Measurements from ENCODE around the gene RAB17. TPM values are rescaled to one million over a fixed set of nuclear protein-coding genes. Genes with fewer than 3 reads are reported as not detected.

Gene RAB17
- total RNA-seq, 6 experiments from 2014 or later, result 0.13 to 0.36 (median 0.25) TPM; not detected in 2

DNA sequence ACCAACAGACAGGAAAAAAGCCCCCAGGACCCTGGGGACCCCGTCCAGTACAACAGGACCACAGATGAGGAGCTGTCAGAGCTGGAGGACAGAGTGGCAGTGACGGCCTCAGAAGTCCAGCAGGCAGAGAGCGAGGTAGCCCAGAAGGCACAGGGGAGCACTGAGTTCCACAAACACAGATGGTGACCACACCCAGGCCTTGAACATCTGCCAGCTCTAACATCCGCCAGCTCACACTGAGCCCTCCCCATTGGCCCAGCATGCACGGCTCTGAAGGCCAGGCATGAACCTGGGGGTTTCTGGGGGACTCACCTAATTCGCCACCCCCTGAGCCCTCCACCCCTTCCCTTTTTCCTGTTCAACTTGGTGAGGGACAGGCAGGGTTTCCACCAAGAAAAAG lies 49.7 kb downstream of the RAB17 start:
- TF ChIP-seq, protein P1, sequence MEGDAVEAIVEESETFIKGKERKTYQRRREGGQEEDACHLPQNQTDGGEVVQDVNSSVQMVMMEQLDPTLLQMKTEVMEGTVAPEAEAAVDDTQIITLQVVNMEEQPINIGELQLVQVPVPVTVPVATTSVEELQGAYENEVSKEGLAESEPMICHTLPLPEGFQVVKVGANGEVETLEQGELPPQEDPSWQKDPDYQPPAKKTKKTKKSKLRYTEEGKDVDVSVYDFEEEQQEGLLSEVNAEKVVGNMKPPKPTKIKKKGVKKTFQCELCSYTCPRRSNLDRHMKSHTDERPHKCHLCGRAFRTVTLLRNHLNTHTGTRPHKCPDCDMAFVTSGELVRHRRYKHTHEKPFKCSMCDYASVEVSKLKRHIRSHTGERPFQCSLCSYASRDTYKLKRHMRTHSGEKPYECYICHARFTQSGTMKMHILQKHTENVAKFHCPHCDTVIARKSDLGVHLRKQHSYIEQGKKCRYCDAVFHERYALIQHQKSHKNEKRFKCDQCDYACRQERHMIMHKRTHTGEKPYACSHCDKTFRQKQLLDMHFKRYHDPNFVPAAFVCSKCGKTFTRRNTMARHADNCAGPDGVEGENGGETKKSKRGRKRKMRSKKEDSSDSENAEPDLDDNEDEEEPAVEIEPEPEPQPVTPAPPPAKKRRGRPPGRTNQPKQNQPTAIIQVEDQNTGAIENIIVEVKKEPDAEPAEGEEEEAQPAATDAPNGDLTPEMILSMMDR (IDR thresholded peaks at IDR 0.05), result no peak
- H3K4me1 Mint-ChIP-seq (ENCODE audit: low read depth), result peaks cover 20% of the 10 kb centered on the region
- H3K36me3 Mint-ChIP-seq (ENCODE audit: low read depth), result peaks cover 16% of the 10 kb centered on the region
- no peak overlapping the region for H3K4me3 Mint-ChIP-seq
- no peaks in the 10 kb centered on the region for H3K9me3 Mint-ChIP-seq
- H3K27me3 Mint-ChIP-seq (ENCODE audit: insufficient read depth), result peaks cover 6% of the 10 kb centered on the region; the same call in 1 of the 2 replicates
- DNase-seq, result peak; percentile 22
- no peak overlapping the region for H3K27ac Mint-ChIP-seq

DNA sequence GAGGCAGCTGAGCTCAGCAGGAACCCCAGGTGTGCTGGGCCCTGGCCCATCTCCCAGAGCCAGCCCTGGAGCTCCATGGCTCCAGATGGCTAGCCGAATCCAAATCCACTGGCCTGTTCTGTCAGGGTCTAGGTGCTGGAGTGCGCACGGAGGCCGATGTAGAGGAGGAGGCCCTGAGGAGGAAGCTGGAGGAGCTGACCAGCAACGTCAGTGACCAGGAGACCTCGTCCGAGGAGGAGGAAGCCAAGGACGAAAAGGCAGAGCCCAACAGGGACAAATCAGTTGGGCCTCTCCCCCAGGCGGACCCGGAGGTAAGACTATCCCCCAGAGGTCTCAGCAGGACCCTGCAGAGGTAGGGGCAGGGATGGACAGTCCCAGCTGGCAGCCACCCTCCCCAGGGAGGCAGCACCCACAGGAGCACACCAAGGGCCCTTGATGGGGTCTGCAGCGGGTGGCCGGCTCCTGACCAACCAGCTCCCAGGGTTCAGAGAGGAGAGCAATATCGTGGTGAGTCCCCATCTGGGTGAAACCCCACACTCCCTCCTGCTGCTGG lies 50.2 kb downstream of the RAB17 start:
- H3K27ac Mint-ChIP-seq, result peak overlapping the region; percentile 31
- H3K4me3 Mint-ChIP-seq, result no peak overlapping the region
- peaks cover 20% of the 10 kb centered on the region for H3K4me1 Mint-ChIP-seq (ENCODE audit: low read depth)
- TF ChIP-seq, protein P1 (IDR thresholded peaks at IDR 0.05), result no peak
- H3K9me3 Mint-ChIP-seq, result no peaks in the 10 kb centered on the region
- H3K27me3 Mint-ChIP-seq (ENCODE audit: insufficient read depth), result peaks cover 6% of the 10 kb centered on the region; the same call in 1 of the 2 replicates
- no peak for DNase-seq
- H3K36me3 Mint-ChIP-seq (ENCODE audit: low read depth), result peaks cover 16% of the 10 kb centered on the region

DNA sequence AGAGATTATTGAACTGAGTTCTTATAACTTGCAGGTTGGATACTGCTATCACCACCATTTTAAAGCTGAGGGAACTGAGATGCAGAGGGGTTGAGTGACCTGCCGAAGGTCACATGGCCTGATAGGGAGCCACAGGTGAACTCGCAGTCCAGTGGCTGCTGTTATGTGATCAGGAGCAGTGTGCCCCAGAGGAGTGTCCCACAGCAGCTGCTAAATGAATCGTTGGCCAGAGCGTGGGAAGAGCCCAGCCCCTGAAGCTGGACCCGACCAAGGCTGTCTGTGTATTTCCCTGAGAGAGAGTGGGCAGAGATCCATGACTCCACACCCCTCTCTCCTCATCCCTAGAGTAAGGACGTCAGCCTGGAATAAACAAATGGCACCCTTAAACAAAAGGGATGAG lies 50.9 kb downstream of the RAB17 start:
- H3K27me3 Mint-ChIP-seq (ENCODE audit: insufficient read depth), result peaks cover 6% of the 10 kb centered on the region; the same call in 1 of the 2 replicates
- H3K4me1 Mint-ChIP-seq (ENCODE audit: low read depth), result peaks cover 20% of the 10 kb centered on the region
- DNase-seq, result no peak
- H3K27ac Mint-ChIP-seq, result no peak overlapping the region
- TF ChIP-seq, protein P1 (IDR thresholded peaks at IDR 0.05), result no peak
- H3K4me3 Mint-ChIP-seq, result no peak overlapping the region
- no peaks in the 10 kb centered on the region for H3K9me3 Mint-ChIP-seq
- H3K36me3 Mint-ChIP-seq (ENCODE audit: low read depth), result peaks cover 16% of the 10 kb centered on the region

DNA sequence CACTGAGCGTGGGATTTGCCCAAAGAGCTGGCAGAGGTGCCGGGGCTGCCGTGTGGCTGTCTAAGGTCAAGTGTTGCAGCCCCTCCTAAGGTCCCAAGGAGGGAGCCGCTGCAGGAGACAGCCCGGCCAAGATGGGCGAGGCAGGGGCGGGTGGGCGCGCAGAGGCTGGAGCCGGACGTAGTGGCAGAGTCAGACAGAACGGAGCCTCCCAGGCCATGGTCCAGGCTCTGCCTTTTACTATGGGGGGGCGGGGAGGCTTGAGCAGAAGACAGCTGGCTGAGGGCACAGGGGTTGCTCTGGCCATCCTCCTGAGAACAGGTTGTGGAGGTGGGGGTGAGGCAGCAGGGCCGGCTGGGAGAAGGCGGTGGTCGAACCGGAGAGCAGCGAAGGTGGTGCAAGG lies 51.6 kb downstream of the RAB17 start:
- peaks cover 22% of the 10 kb centered on the region for H3K36me3 Mint-ChIP-seq (ENCODE audit: low read depth)

DNA sequence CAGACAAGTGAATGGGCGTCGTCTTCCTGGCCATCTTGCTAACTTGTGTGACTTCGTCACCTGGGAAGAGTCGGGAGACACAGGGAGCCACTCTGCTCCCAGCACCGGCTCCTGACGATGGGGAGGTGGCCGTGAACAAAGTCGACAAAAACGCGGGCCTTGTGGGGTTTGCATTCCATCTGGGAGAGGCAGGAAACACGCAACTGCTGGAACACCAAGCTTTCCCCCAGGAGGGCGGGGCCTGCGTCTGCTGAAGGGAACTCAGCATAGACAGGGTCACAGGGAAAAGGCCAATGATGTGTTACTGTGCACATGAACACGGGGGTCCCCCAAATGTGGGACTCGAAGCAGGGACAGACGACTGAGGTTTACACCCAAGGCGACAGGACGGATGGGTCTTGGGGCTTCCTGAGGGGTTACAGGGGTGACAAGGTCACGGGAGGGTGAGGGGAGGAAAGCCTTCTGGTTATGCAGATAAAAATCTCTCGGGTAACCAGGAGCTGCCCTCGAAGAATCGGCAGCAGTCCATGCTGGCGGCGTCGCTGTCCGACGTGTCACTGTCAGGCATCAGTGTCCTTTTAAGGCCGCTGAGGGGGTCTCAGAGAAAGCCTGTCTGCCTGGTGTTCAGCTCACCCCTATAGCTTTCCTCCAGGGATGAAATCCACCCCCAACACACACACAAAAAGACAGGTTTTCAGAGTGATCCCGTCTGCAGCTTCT lies 52.4 kb downstream of the RAB17 start:
- H3K4me1 Mint-ChIP-seq (ENCODE audit: low read depth), result peaks cover 35% of the 10 kb centered on the region
- TF ChIP-seq, protein P1 (IDR thresholded peaks at IDR 0.05), result no peak
- no peak for DNase-seq
- H3K9me3 Mint-ChIP-seq, result no peaks in the 10 kb centered on the region
- H3K27ac Mint-ChIP-seq, result no peak overlapping the region
- H3K4me3 Mint-ChIP-seq, result no peak overlapping the region
- peaks cover 22% of the 10 kb centered on the region for H3K36me3 Mint-ChIP-seq (ENCODE audit: low read depth)
- peaks cover 6% of the 10 kb centered on the region; the same call in 1 of the 2 replicates for H3K27me3 Mint-ChIP-seq (ENCODE audit: insufficient read depth)

More for the DNA sequence above, 51.6 kb downstream of the RAB17 start:
- peaks cover 27% of the 10 kb centered on the region for H3K4me1 Mint-ChIP-seq (ENCODE audit: low read depth)
- no peaks in the 10 kb centered on the region for H3K9me3 Mint-ChIP-seq
- H3K27me3 Mint-ChIP-seq (ENCODE audit: insufficient read depth), result peaks cover 6% of the 10 kb centered on the region; the same call in 1 of the 2 replicates
- DNase-seq, result no peak
- TF ChIP-seq, protein P1 (IDR thresholded peaks at IDR 0.05), result no peak
- no peak overlapping the region for H3K4me3 Mint-ChIP-seq
- no peak overlapping the region for H3K27ac Mint-ChIP-seq
